GM18868 (cell line): ENCODE measurements around the gene COL5A2.

Experiments used
- ATAC-seq: cut with Tn5 transposase; IDR thresholded peaks from one replicate; pipeline ENCODE4 v1.9.1; 2021; ENCODE audit warnings: mild to moderate bottlenecking, moderate library complexity; ENCODE audit not compliant: unreplicated experiment

Gene COL5A2

DNA sequence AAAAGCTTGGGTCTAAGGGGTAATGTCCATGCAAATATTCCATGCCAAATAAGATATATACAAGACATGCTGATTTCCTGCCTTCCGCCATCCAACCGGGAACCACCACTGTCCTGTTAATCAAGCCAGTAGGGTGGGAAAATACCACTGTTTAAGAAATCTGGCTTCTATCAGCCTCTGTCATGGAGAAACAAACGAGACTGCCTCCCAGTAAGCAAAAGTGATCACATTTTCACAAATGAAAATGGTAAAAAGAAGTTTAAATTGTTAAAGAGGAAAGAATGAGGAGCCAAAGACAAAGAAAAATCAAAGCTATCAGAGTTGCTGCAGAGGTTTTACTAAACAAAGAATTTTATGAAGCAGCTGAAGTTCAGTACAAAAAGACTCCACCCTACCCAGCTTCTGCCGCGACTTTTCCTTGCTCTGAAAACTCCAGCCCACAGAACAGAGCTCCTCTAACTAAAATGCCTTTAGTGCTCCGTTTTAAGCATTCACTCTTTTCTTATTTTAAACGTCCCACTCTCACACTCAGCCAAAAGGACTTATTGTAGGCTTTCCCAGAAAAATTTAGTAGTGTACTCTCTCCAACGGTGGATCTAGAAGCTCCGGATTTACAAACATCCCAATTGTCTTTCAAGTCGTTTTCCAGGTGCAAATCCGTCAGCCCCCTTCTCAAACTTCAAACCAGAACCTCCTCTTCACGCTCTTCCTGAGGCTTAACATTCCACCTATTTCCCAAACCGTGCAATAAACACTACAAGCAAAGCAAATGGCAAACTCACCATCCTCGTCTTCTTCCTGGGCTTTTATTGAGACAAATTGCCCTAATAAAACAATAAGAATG lies 613 bp downstream of the COL5A2 start:
- no peak for ATAC-seq

DNA sequence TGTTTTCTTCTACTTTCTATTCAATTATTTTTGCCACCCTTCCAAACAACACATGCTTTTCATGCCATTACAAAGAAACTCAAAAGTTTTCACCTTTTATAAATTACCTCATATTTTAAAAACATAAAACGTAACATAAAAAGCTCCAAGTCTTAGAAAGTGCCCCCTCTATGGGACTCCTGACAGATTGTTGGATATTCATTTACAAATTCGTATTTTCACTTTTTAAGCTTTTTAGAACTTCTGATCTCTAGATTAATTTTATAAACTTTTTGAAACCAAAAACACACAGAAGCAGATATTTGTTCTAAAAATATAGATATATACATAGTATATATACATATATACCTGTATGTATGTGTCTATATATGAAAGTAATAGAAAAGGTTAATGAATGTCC lies 1.5 kb downstream of the COL5A2 start:
- no peak for ATAC-seq

DNA sequence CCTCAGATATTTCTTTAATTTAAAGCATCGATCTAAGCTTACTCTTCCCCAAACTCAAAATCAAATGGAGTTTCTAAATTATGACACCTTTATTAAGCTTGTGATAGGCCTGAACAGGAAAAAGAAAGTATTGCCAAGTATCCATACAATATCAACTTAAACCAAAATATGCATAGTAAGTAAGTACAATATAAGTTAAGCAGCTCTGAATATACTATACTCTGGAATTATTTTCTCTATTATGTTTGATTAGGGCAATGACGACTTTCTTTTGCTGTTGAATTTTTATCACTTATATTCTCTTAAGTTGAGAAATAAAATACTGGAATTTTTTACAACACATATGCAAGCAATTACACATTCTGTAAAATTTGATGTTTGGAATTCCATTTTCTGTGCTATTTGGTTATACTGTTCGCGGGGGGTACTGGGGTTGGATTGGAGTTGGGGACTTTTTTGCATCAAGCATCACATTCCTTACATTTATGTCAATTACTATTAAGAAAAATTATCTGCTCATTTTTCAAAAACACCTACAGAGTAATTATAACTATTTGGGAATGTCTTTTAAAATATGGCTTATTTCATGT lies 2.2 kb downstream of the COL5A2 start:
- ATAC-seq, result no peak

GRCh38 chr2:189176516-189176915 lies 3.0 kb downstream of the COL5A2 start:
- no peak for ATAC-seq

- ATAC-seq, result no peak
Measured at GRCh38 chr2:189175869-189176433, 3.6 kb downstream of the COL5A2 start.

GRCh38 chr2:189171956-189172609 lies 7.5 kb downstream of the COL5A2 start:
- ATAC-seq, result no peak

- ATAC-seq, result no peak
Measured at GRCh38 chr2:189168856-189169499, 10.6 kb downstream of the COL5A2 start.

GRCh38 chr2:189165656-189166380 lies 13.7 kb downstream of the COL5A2 start:
- ATAC-seq, result no peak

DNA sequence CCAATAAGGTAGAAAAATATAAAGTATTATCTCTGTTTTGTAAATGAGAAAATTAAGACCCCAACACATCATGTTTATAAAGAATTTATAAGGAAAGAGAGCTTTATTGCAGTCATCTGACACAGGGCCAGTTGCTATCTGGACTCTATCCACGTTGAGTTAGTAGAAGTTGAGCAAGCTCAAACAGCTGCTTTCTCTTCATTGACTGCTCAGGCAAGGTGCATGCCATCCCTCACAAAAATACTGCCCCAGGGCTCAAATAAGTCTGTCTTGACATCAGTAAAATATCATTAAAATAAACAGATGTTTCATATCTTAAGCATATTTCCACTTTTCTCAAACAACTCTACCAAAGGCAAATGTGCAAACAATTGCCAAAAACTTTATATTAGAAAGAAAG lies 14.8 kb downstream of the COL5A2 start:
- ATAC-seq, result no peak

DNA sequence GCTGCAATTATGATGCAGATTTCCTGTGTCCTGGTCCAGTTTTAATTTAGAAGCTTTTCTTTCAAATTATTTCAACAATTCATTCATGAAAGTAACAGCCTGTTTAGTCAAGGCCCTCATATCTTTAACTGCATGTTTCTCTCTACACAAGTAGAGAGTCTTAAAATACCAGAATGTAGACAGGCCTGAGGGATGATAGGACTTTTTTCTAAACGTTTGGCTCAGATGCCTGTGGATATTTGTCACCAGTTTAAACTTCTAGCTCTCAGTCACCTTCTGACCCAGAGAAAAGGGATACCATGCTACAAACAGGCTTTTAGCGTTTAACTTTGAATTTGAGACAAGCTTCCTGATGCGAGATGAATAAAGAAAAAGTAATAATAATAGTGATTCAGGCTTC lies 15.7 kb downstream of the COL5A2 start:
- no peak for ATAC-seq

GRCh38 chr2:189162566-189162965 lies 17.0 kb downstream of the COL5A2 start:
- ATAC-seq, result no peak

- no peak for ATAC-seq
Measured at GRCh38 chr2:189161894-189162293, 17.7 kb downstream of the COL5A2 start.

- ATAC-seq, result no peak
Measured at GRCh38 chr2:189159717-189160116, 19.8 kb downstream of the COL5A2 start.

DNA sequence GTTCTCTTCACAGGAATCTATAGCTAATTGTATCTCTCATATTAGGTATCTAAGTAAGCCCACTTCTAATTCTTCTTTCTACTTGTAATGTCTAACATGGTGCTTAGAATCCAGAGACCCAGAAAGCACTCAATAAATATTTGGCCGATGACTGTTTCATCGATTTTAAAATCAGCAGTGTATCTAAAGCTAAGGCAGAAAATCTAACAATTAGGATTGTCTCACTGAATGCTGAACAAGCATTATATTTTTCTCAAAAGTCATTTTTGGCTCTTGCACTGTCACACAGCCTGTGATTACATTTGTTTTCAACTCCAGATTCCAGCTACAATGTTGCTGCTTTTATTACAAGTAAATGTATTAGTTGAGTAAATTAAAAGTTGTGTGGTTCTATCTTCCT lies 20.3 kb downstream of the COL5A2 start:
- ATAC-seq, result no peak

GRCh38 chr2:189157939-189158338 lies 21.6 kb downstream of the COL5A2 start:
- no peak for ATAC-seq

DNA sequence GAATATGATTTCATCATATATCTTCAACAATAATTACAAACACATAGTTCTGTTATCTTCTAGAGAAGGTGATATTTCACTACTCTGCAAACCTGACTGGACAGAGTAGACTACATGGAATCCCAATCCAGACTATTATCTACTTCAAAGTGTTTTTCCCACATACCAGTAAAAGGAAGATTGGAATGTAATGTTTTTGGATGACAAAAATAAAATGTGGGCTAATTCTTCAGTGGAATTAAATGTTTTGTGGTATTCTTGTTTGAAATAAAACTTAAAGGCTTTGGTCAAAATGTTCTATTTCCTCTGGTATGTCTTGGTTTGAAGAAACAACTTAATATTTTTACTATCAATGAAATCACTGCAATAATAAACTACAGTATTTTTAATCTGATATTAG lies 22.1 kb downstream of the COL5A2 start:
- no peak for ATAC-seq

DNA sequence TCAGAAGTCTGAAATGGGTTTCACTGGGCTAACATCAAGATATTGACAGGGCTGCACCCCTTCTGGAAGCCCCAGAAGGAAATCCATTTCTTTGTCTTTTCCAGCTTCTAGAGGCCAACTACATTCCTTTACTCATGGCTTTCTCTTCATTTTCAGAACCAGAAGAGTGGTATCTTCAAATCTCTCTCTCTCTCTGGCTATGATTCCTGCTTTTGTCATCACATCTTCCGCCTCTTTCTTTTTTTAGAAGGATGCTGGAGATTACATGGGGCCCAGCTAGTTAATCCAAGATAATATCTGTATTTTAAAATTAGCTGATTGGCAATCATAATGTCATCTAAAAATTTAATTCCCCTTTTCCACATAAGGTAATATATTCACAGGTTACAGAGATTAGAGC lies 23.8 kb downstream of the COL5A2 start:
- ATAC-seq, result no peak

DNA sequence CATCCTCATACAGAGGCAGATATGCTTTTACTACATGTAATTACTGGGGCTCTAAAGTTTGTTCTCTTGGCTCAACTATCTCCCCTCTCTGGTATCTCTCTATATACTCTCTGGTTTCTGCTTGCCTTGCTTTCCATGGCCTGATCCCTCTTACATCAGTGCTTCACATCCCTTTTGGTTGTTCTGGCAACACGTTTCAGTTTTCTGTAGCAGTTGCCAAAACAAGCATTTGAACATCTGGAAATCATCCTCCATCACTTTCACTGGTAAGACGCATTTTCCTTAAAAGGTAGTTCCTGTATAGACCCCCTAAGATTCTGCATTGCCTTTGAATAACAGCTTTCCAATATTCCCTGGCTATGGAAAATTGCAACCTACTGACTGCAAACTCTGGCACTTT lies 25.9 kb downstream of the COL5A2 start:
- no peak for ATAC-seq

GRCh38 chr2:189152483-189152882 lies 27.1 kb downstream of the COL5A2 start:
- no peak for ATAC-seq

DNA sequence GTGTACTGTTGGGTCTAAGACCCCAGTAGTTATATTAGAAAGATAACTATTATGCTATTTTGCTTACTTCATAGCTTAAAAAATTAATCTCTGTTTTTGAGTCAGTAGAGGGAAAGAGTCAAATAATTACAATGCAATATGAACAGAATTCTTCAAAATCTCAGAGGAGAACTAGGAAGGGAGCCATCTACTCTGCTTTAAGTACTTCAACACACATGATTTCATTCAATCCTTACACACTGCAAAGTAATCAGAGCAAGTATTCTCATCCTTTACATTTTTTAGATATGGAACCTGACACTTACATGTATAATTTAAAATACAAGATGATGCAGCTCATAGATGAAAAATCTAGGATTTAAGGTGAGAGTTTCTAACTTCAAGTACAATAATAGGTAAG lies 27.7 kb downstream of the COL5A2 start:
- ATAC-seq, result no peak

- ATAC-seq, result no peak
Measured at GRCh38 chr2:189150033-189150432, 29.5 kb downstream of the COL5A2 start.
